HCT116 (cell line): ENCODE data around the gene LAMTOR5. TPM values are rescaled to one million over a fixed set of nuclear protein-coding genes. Genes with fewer than 3 reads are reported as not detected.

Source experiments
- ATAC-seq: fragments of 200-7000 bp; cut with Tn5 transposase; 2 replicates; pipeline ENCODE4 v1.9.1; 2020; ENCODE audit warnings: mild to moderate bottlenecking, moderate library complexity
- BruUV-seq: library from RNA; stranded (reverse); fragments of 400-500 nt; replicated peaks from 2 replicates; lab custom pipeline; 2021; lab: Mats Ljungman, UMichigan
- CTCF ChIA-PET: fragments of 300-600 bp; sonication (Branson Sonifier 250); formaldehyde crosslinking; loops from one replicate; lab custom pipeline; 2021; ENCODE audit warnings: antibody characterized with exemption; lab: Charles Lee
- POLR2A ChIA-PET: fragments of 300-600, 350-600 bp; sonication (Branson Sonifier 250); formaldehyde crosslinking; loops from one replicate; lab custom pipeline; 2021; ENCODE audit warnings: antibody characterized with exemption; lab: Charles Lee
- RAD21 ChIA-PET, 2 experiments: fragments of 300-600 bp; sonication (Branson Sonifier 250); formaldehyde crosslinking; loops; one replicate each; lab custom pipeline; 2023; ENCODE audit warnings: low total read pairs in 2 of 2; ENCODE audit not compliant: uncharacterized antibody in 2 of 2, unreplicated experiment in 2 of 2, low non-redundant PET in 1 of 2; lab: Charles Lee
- DNase-seq: peaks from one replicate; pipeline ENCODE4 v3.0.0-alpha.2; 2010; ENCODE audit warnings: low read depth, low spot score
- H2AFZ ChIP-seq: fragments of 200-600 bp; shearing (Covaris generic), sonication (generic); 2 replicates; pipeline ENCODE4 v1.6.1; 2017; ENCODE audit warnings: low read depth, mixed run types, mixed read lengths, antibody characterized with exemption, low read length; ENCODE audit not compliant: poor library complexity, severe bottlenecking
- H3K27ac ChIP-seq: 2 replicates; pipeline ENCODE4 v1.5.1; 2012; ENCODE audit warnings: low read depth, low read length
- H3K27me3 ChIP-seq: fragments of 200-600 bp; sonication (generic); 2 replicates; pipeline ENCODE4 v1.6.1; 2016; ENCODE audit warnings: mixed run types, low read length, mixed read lengths; ENCODE audit not compliant: insufficient read depth
- H3K36me3 ChIP-seq, 2 experiments: fragments of 200-500 bp in 1 of 2; fragments of 200-600 bp in 1 of 2; sonication (Bioruptor generic) in 1 of 2; sonication (generic) in 1 of 2; 2 replicates each; pipeline versions ENCODE4 v1.5.1 to v1.6.1; 2014 to 2016; ENCODE audit warnings: low read length in 2 of 2, inconsistent platforms in 1 of 2, mixed read lengths in 1 of 2, mixed run types in 1 of 2; ENCODE audit not compliant: insufficient read depth in 2 of 2, control insufficient read depth in 1 of 2
- H3K4me1 ChIP-seq, 2 experiments: fragments of 200-600 bp in 1 of 2; sonication (generic) in 1 of 2; 2 replicates each; pipeline versions ENCODE4 v1.5.1 to v1.6.1; 2012 to 2017; ENCODE audit warnings: low read length in 2 of 2, inconsistent platforms in 1 of 2, mild to moderate bottlenecking in 1 of 2, mixed read lengths in 1 of 2, mixed run types in 1 of 2, moderate library complexity in 1 of 2; ENCODE audit not compliant: insufficient read depth in 2 of 2, control insufficient read depth in 1 of 2
- H3K4me2 ChIP-seq: fragments of 200-600 bp; sonication (generic); 2 replicates; pipeline ENCODE4 v1.6.1; 2017; ENCODE audit warnings: mixed run types, low read length, mixed read lengths
- H3K4me3 ChIP-seq, 2 experiments: fragments of 200-600 bp in 1 of 2; sonication (generic) in 1 of 2; replicated peaks in 1 of 2; 2 replicates each; pipeline ENCODE4 v1.5.1; 2011 to 2016; ENCODE audit warnings: low read length in 2 of 2, control low read depth in 1 of 2, low read depth in 1 of 2, mild to moderate bottlenecking in 1 of 2, mixed read lengths in 1 of 2, mixed run types in 1 of 2
- H3K79me2 ChIP-seq: fragments of 200-600 bp; sonication (generic); 2 replicates; pipeline ENCODE4 v1.6.1; 2017; ENCODE audit warnings: mild to moderate bottlenecking, mixed run types, low read length, moderate library complexity, mixed read lengths; ENCODE audit not compliant: insufficient read depth
- H3K9ac ChIP-seq: fragments of 200-600 bp; sonication (generic); 2 replicates; pipeline ENCODE4 v1.6.1; 2016; ENCODE audit warnings: low read length, mixed read lengths
- H3K9me2 ChIP-seq: fragments of 200-600 bp; sonication (generic), shearing (Covaris generic); 2 replicates; pipeline ENCODE4 v1.6.1; 2017; ENCODE audit warnings: mixed run types, mild to moderate bottlenecking, moderate library complexity; ENCODE audit not compliant: insufficient read depth
- H3K9me3 ChIP-seq, 2 experiments: fragments of 200-500 bp in 1 of 2; fragments of 200-600 bp in 1 of 2; sonication (Bioruptor generic) in 1 of 2; sonication (generic) in 1 of 2; 2 replicates each; pipeline ENCODE4 v1.6.1; 2014 to 2017; ENCODE audit warnings: low read length in 2 of 2, mixed read lengths in 2 of 2, inconsistent platforms in 1 of 2, low read depth in 1 of 2, mild to moderate bottlenecking in 1 of 2, mixed run types in 1 of 2, moderate library complexity in 1 of 2; ENCODE audit not compliant: control insufficient read depth in 1 of 2, insufficient read depth in 1 of 2
- H4K20me1 ChIP-seq: fragments of 200-600 bp; sonication (generic), shearing (Covaris generic); 2 replicates; pipeline ENCODE4 v1.6.1; 2017; ENCODE audit warnings: mixed run types, mild to moderate bottlenecking, moderate library complexity; ENCODE audit not compliant: insufficient read depth
- ATF3 ChIP-seq: IDR thresholded peaks from 2 replicates; pipeline ENCODE4 v1.6.1; 2012
- CBX3 ChIP-seq: IDR thresholded peaks from 2 replicates; pipeline ENCODE4 v1.6.1; 2012; ENCODE audit warnings: low read depth
- CEBPB ChIP-seq: IDR thresholded peaks from 2 replicates; pipeline ENCODE4 v1.6.1; 2012; ENCODE audit warnings: low read depth
- CTCF ChIP-seq, 3 experiments: fragments of 200-600 bp in 1 of 3; sonication (generic) in 1 of 3; IDR thresholded peaks in 2 of 3; conservative IDR thresholded peaks in 1 of 3; 2 replicates each; pipeline ENCODE4 v1.5.1; 2012 to 2017; ENCODE audit warnings: low read depth in 2 of 3, low read length in 2 of 3, antibody characterized with exemption in 1 of 3, borderline replicate concordance in 1 of 3, control low read depth in 1 of 3, mild to moderate bottlenecking in 1 of 3, mixed read lengths in 1 of 3, mixed run types in 1 of 3, moderate library complexity in 1 of 3; ENCODE audit not compliant: insufficient read depth in 1 of 3
- EGR1 ChIP-seq: IDR thresholded peaks from 2 replicates; pipeline ENCODE4 v1.6.1; 2012; ENCODE audit warnings: low read depth
- ELF1 ChIP-seq: IDR thresholded peaks from 2 replicates; pipeline ENCODE4 v1.6.1; 2012; ENCODE audit warnings: low read depth, borderline replicate concordance
- EZH2phosphoT487 ChIP-seq: fragments of 200-600 bp; IDR thresholded peaks from 2 replicates; pipeline ENCODE4 v1.6.1; 2018; ENCODE audit warnings: antibody characterized with exemption, borderline replicate concordance
- POLR2A ChIP-seq: IDR thresholded peaks from 2 replicates; pipeline ENCODE4 v1.7.0; 2011; ENCODE audit warnings: borderline replicate concordance; ENCODE audit not compliant: insufficient read depth, insufficient read length; ENCODE audit errors: extremely low read depth
- REST ChIP-seq: IDR thresholded peaks from 2 replicates; pipeline ENCODE4 v1.6.1; 2012; ENCODE audit warnings: low read depth
- SIN3A ChIP-seq: IDR thresholded peaks from 2 replicates; pipeline ENCODE4 v1.6.1; 2012; ENCODE audit warnings: low read depth
- SP1 ChIP-seq: IDR thresholded peaks from 2 replicates; pipeline ENCODE4 v1.6.1; 2012; ENCODE audit warnings: low read depth
- TCF7L2 ChIP-seq: IDR thresholded peaks from 2 replicates; pipeline ENCODE4 v1.7.0; 2011; ENCODE audit warnings: borderline replicate concordance, inconsistent platforms; ENCODE audit not compliant: insufficient read depth, insufficient read length; ENCODE audit errors: extremely low read depth
- YY1 ChIP-seq: IDR thresholded peaks from 2 replicates; pipeline ENCODE4 v1.6.1; 2011; ENCODE audit warnings: low read length, low read depth, moderate library complexity, mild to moderate bottlenecking; ENCODE audit not compliant: insufficient replicate concordance; ENCODE audit errors: extremely low read depth
- ZFX ChIP-seq: fragments of 450-650 bp; IDR thresholded peaks from 2 replicates; pipeline ENCODE4 v1.6.1; 2017
- intact Hi-C: fragments of 100-400 bp; cut with micrococcal nuclease; formaldehyde crosslinking; loops from 2 replicates; pipeline ENCODE4 v1.10.0; 2022
- total RNA-seq: library from RNA; stranded (reverse); gene quantifications from one replicate; pipeline ENCODE4 v1.2.1, GENCODE V29; 2021; ENCODE audit not compliant: unreplicated experiment

The LAMTOR5 gene
- total RNA-seq, 1 experiment from 2014 or later, result 137 TPM

GRCh38 chr1:110426854-110427253 is 19.4 kb upstream of the LAMTOR5 start:
- CTCF ChIA-PET, result no interaction called here
- no peak overlapping the region for H3K4me2 ChIP-seq

More at GRCh38 chr1:110426854-110427253, 19.4 kb upstream of the LAMTOR5 start:
- H3K79me2 ChIP-seq, result no peaks in the 10 kb centered on the region
- intact Hi-C loops, result no loop called here
- BruUV-seq, result no TSS peak
- RAD21 ChIA-PET, result no interaction called here
- POLR2A ChIA-PET, result no interaction called here
- ATAC-seq (no peak), DNase-seq (no peak)
- H3K27me3 ChIP-seq, result 0 out of 2 replicates have a peak, but pooled peaks cover 6% of the 10 kb centered on the region
- no peak overlapping the region for H3K27ac ChIP-seq
- H3K4me3 ChIP-seq, result no peak overlapping the region
- H2AFZ ChIP-seq, result no peak overlapping the region
- no peaks in the 10 kb centered on the region for H3K9me3 ChIP-seq
- no peak overlapping the region for H3K9ac ChIP-seq
- no peaks in the 10 kb centered on the region for H4K20me1 ChIP-seq
- H3K4me1 ChIP-seq, result no peaks in the 10 kb centered on the region
- H3K36me3 ChIP-seq, result no peaks in the 10 kb centered on the region
- no peaks in the 10 kb centered on the region for H3K9me2 ChIP-seq
- TF ChIP-seq YY1 (no peak), ZFX (no peak), CTCF (IDR thresholded peaks at IDR 0.05 in 2 of 3, conservative IDR thresholded peaks at IDR 0.05 in 1 of 3; ENCODE audit: borderline replicate concordance in 1 of 3, insufficient read depth in 1 of 3, low read depth in 2 of 3, low read length in 2 of 3) (no peak), CEBPB (no peak), EGR1 (no peak), REST (no peak), TCF7L2 (no peak), ATF3 (no peak), POLR2A (no peak), SIN3A (no peak), EZH2phosphoT487 (no peak), CBX3 (no peak), SP1 (no peak), ELF1 (no peak)
